NCI-H1048 (cell line): ENCODE results near the gene CD248.
"Not testable (repeated sequence)": the region's sequence is repeated elsewhere in the genome, so short reads cannot be mapped to it uniquely, and the experiment has no call there.

Experiments used
- DNase-seq: peaks from one replicate; lab custom pipeline; 2025; lab: John Stamatoyannopoulos, UW

CD248 gene, protein sequence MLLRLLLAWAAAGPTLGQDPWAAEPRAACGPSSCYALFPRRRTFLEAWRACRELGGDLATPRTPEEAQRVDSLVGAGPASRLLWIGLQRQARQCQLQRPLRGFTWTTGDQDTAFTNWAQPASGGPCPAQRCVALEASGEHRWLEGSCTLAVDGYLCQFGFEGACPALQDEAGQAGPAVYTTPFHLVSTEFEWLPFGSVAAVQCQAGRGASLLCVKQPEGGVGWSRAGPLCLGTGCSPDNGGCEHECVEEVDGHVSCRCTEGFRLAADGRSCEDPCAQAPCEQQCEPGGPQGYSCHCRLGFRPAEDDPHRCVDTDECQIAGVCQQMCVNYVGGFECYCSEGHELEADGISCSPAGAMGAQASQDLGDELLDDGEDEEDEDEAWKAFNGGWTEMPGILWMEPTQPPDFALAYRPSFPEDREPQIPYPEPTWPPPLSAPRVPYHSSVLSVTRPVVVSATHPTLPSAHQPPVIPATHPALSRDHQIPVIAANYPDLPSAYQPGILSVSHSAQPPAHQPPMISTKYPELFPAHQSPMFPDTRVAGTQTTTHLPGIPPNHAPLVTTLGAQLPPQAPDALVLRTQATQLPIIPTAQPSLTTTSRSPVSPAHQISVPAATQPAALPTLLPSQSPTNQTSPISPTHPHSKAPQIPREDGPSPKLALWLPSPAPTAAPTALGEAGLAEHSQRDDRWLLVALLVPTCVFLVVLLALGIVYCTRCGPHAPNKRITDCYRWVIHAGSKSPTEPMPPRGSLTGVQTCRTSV

DNA sequence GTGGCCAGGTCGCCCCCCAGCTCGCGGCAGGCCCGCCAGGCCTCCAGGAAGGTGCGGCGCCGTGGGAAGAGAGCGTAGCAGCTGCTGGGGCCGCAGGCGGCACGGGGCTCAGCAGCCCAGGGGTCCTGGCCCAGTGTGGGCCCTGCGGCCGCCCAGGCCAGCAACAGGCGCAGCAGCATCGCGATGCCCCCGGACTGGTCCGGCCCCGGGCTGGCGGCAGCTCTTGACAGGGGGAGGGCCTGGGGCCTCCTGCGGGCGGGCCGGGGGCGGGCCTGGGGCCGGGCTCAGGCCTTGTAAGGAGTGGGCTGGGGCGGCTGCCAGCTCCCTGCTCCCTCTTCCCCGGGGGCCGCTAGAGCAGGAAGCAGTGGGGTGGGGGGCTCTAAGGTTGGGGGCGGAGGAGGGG, at the start of gene CD248:
TSS of gene CD248 (minus strand) at position 196 of the 403 bp plus-strand sequence. CDS start at position 179, 17 bp downstream.
- no peak for DNase-seq

DNA sequence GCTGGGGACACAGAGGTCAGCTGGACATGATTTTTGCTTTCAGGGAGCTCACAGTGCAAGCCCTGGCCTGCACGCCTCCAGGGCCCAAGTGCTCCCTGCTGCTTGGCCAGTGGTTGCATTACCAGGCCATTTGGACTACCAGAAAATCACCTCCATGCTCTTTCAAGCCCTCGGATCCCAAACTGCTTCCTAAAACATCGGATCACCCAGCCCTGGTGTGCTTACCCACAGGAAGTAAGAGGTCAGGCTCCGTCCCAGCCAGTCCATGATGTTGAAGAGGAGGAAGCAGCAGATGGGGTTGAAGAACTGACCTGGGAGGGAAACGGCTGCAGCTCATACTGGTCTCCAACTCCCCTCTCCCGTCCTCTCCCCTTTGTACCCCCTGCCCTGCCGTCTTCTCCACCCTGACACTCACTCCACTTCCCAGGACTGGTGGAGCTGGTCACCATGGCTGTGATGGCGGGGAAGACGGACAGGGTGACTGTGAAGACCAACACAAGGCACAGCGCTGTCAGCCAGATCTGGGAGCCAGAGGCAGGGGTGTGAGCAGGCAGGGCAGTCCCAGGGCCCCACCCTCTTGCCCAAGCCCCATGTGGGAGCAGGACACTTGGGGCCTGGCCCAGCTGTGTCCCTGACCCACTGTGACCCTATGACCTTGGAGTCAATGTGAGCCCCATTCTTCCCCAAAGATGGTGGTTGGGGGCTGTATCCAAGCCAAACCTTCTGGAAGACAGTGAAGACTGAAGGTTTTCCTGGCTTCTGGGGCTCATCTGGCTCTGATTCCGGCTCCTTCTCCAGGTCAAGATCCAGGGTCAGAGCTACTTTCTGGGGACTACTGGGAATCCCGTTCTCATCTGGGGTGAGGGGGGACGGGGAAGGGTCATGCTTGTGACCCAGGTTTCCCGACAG, 49.1 kb upstream of the CD248 start:
- DNase-seq = no peak

DNA sequence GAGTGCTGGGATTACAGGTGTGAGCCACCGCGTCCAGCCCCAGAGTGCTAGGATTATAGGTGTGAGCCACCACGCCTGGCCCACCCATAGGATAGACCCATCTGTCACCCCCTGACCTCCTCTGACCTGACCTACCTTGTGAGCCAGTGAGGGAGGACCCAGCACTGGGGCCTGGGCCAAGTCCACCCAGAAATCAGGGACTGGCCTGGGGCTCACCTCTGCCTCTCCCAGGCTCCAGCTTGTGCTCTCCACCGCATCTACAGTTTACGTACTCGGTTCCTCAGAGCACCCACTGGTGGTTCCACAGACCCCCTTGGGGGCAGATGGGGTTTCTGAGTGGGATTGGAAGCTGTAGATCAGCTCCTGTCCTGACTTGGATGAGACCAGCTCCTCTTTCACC, 48.3 kb upstream of the CD248 start:
- no peak for DNase-seq

DNA sequence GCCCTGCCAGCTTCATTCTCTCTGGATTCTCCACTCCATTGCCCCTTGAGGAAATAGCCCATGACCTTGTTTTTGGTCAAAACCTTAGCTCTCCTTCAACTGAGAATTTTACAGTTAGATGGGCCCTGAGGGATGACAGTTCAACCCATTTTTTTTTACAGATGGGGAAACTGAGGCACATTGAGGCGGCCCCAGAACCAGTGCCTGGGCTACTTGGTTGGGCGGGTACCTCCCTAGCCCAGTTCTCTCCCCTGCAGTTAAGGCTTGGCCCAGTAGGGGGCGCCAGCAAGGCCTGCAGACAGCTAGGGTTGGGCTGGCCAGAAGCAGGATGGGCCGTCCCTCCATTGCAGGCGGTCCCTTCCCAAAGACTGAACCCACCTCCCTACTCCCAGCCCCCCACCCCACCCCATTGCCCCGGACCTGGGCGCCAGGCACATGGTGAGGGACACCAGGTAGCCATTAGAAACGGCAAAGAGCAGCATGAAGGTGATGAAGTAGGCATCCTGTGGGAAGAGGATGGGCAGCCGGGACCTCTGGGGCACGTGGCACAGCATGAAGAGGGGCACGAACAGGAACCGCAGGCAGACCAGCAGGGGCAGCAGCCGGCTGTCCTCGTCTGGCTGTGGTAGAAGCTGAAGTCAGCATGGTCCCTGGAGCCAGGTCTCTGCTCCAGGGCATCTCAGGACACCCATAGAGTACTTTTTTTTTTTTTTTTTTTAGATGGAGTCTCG, 47.1 kb upstream of the CD248 start:
- no peak for DNase-seq

DNA sequence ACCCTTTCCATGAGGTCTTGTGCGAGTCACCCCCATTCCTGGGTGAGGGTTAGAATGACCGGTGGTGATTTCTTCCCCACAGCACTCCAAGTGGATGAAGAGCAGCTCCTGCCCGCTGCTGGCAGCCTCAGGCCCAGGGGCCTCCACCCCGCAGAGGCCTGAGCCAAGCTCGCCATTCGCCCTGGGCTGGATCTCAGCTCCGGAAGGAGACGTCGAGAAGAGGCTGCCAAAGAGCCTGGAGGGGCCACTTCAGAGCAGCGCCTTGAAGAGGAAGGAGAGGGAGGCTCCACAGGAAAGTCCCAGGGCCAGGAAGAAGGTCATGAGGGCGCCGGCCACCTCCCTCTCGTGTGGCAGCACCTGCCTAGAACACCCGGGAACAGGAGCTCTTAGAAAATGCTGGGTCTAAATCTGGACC, 46.4 kb upstream of the CD248 start:
- DNase-seq = no peak

DNA sequence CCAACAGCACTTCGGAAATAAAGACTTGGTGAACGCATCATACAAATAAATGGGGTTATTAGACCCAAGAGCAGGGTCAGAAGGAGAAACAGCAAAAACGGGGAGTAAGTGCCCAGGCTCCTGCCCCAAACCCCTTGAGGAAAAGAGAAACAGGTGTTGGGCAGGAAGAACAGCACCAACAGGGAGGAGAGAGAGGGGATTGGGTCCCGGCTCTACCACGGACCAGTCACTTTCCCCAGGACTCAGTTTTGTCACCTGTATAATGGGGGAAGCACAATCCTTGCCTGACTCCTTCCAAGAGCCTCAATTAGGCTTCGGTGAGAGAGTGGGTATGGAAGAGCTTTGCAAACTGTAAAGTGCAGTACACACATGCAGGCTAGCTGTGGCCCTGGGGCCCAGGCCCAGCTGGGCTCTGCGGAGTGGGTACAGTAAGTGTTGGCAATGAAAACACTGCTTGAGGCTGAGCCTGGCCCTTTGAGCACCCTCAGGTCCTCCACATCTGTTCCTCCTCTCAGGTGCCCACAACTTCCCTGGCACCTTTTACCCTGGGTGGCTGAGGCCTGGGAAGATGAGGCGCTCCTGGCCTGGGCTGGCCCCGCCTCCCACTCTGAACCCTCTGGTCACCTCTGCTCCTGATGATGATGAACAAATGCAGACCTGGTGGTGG, 45.8 kb upstream of the CD248 start:
- DNase-seq = no peak

DNA sequence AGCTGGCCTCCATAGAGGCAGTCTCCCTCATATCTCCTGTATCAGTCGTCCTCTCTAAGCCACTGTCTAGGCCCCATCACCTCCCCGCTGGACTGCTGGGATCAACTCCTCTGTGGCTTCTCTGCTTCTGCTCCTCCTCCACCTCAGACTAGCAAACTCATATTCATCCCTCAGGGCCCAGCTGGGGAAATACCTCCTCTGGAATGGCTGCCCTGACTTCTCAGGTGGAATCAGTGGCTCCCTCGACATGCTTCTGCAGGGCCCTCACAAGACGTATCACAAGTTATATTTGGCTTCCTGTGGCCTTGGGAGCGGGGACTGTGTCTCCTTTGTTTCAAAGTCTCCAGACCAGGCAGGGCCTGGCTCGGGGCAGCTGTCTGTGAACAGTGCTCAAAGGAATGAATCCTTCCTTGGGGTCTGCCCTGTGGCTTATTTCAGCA, 44.7 kb upstream of the CD248 start:
- no peak for DNase-seq

DNA sequence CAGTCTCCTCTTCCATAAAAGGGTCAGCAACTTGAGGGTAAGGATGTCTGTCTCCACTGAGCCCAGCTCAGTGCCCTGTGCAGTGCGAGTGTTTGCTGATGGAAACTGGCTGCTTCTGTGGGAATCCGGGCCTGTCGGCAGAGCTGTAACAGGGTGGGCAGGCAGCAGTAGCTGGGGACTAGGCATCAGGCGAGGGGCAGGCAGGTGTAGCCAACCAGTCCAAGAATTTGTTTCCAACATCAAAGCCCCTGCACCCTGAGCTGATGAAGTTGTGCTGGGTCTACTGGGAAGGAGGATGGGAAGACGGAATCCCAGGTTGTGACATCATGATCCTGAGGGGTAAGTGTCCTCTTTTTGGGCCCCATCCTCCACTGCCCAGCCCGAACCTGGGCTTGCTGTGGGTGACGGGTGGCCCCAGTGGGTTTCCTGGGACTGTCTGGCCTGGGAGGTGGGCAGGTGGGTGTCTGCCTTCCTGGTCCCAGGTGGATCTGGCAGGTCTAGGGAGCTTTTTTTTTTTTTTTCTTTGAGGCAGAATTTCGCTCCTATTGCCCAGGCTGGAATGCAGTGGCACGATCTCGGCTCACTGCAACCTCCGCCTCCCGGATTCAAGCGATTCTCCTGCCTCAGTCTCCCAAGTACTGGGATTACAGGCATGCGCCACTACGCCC, 43.7 kb upstream of the CD248 start:
- no peak for DNase-seq

DNA sequence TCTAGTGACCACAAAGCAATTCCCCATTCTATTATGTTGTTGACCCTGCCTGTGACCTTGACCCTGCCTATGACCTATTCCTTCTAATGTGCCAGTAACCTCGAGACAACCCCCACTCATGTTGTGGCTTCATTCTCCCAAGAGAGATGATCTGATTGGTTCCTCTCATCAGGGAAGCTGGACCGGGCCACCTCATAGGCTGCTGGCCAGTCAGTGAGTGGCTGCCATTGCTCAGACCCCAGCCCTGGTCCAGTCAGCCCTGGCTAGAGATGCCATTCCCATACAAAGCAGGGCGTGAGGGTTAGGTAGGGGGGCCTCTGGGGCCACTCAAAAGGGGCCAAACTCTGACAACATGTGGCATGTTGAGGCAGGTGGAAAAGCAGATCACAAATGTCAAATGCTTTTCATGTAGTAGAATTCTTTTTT, 42.8 kb upstream of the CD248 start:
- no peak for DNase-seq

DNA sequence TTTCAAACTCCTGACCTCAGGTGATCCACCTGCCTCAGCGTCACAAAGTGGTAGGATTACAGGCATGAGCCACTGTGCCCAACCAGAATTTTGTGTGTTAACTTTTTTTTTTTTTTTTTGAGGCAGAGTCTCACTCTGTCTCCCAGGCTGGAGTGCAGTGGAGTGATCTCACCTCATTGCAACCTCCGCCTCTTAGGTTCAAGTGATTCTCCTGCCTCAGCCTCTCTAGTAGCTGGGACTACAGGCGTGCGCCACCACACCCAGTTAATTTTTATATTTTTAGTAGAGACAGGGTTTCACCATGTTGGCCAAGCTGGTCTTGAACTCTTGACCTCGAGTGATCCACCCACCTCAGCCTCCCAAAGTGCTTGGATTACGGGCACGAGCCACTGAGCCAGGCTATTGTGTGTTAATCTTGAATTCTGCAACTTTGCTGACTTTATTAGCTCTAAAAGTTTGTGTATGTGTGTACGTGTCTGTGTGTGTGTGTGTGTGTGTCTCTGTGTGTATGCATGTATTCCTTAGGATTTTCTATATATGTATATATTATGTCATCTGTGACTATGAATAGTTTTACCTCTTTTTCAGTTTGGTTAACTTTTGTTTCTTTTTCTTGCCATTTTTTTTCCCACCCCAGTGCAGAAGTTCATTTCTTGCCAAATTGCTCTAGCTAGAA, 33.9 kb upstream of the CD248 start:
- DNase-seq = not testable (repeated sequence)

DNA sequence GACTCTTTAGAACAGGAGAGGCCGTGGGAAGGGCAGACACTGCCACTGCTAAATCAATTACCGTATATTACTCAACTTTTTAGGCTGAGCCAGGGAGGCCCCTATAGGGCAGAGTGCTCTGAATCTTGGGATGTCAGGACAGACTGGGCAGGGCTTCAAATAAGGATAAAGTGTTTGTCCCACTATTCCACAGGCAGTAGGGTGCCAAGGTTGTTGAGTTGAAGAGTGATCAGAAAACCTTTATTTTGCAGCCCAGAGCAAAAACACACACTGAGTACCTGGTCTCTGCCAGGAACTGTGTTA, 32.2 kb upstream of the CD248 start:
- no peak for DNase-seq

DNA sequence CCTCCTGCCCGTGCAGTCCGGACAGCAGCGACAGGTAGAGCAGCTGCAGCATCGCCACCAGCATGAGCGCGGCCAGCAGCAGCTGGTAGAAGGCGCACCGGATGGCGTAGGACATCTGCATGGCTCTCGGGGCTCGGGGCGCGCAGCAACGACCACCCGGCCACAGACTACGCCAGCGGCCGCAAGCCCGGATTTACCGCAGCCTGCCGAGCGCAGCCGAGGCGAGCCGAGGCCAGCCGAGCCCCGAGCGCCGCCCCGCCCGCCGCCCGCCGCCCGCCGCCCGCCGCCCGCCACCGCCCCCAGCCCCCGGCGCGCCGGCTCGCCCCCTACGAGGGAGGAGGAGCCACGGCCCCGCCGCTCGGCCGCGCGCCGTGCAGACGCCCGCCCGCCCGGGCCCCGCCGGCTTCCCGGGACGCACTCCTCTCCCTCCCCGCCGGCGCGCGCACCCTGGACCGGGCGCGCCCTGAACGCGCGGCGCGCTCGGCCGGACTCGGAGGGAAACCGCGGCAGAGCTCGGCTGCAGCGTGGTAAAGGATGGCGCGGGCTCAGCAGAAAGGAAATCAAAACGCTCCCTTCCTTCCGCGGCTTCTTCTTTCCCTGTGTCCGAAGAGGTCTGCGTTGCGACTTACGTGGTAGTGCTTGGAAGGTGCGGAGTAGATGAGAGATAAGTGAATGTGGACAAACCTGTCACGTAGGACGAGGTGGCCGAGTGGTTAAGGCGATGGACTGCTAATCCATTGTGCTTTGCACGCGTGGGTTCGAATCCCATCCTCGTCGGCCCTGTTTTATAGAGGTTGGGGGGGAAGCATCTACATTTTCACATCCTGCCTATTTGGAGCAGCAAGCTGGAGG, 30.8 kb upstream of the CD248 start, which contains the start of gene B4GAT1:
TSS of gene B4GAT1 (minus strand) at position 205 of the 852 bp plus-strand sequence. CDS start at position 121, 84 bp downstream.
- peak; percentile 17 for DNase-seq

DNA sequence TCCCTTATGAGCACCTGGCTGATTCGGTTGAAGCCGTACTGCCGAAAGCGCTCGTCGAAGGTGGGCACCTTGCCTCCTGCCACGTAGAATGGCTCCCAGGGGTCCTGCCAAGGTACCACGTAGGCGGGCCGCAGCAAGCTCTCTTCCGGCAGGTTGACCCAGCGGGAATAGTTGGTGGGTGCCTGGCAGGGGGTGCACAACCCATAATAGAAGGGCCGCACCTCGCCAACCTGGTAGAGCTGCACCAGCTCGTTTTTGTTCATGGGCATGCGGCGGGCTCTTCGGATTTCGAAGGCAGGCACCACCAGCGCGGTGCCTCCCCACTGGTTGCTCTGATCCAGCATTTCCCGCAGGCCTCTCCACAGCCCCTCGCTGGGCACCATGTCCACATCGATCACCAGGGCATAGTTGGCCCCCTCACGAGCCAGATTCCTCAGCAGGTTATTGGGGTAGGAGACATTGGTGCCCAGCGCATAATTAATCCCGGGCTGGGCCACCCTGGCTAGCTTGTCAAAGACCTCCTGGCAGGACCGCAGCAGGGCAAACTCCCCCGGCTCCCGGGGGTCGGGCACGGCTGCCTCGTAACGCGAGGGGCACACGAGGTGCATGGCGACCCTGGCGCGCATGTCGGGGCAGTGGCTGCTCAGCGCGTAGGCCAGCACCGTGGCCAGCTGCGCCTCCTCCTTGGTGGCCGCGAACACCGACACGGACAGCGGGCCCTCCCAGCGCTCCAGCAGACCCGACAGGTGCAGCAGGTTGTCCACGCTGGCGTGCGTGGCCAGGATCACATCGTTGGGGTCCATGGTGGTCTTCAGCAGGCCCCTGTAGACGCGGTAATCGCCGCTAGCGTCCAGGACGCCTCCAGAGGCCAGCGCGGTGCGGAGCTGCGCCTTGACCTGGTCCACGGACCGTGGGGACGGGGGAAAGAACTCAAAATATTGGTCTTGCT, 29.9 kb upstream of the CD248 start:
- DNase-seq = no peak

DNA sequence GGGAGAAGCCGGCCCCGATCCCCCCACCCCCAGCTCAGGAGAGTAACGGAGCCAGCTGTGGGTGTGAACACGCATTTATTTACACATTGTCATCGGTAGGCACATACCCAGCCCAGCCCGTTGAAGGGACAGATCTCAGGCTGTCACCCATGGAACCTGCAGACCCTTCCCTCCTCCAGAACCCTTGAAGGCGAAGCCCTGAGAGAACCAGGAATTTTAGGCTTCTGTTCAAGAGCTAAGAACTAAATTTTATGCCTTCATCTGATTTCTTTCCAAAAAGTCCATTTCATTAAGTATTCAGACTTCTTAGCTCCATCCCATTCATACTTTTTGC, 28.4 kb upstream of the CD248 start:
- no peak for DNase-seq

DNA sequence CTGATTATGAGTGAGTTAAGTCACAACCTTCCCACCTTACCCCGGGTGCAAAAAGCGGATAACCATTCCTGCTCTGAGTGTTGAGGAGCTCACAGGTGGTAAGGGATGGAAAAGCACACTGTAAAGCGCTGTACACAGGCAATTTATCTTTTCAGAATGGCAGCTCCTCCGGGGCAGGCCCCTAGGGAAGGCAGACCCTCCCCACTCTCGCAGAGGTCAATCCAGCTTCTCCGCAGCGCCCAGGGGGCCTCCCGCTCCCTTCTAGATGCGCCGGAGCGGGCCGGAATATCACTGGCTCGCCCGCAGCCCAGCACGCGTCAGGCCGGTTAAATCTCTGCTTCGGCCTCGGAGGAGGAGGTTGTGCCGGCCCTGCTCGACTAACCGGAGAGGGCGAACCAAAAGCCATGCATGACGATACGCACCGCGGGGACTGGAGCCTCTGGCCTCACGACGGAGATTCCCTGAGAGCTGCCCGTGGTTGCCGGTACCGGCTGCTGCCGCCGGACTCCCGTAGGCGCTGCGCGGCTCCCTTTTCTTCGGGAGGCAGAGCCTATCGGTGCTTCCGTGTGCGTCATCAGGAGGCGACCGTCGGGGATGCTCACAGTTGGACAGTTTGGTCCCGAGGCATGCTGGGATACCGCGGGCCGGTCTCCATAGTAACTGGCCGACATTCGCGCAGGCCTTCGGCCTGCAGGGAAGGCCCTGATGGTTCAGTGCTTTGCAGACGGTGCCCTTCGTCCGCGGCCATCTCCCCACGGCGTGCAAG, 27.9 kb upstream of the CD248 start, which contains the start of gene BRMS1:
TSS of gene BRMS1 (minus strand) at position 555 of the 766 bp plus-strand sequence. CDS start 2,870 bp downstream, outside the sequence.
- peak; percentile 93 for DNase-seq

DNA sequence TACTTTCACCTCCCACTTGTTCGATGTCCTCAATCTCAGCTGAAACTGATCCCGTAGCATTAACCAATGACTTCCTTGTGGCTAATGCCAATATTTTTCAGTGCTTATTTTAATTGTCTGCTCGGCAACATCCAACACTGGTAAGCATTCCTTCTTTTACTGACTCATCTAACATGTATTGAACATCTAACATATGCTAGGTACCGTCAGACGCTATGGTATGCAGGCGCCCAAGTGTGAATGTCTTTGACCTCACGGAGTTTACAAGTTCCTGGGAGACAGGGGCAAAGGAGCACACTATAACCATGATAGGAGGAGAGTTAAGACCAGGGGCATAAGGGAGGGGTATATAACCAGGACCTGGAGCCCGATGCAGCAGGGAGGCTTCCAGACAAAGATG, 26.3 kb upstream of the CD248 start:
- no peak for DNase-seq
